Bronchus fibroblast of lung (primary cell): ENCODE data around the gene NPAT. TPM values are rescaled to one million over a fixed set of nuclear protein-coding genes. Genes with fewer than 3 reads are reported as not detected.

Experiments used
- total RNA-seq: library from RNA; depleted of rRNA; stranded (reverse); fragments of >200 nt; gene quantifications from 2 replicates; pipeline ENCODE4 v1.2.3, GENCODE V29; 2015

Gene NPAT
- total RNA-seq = 8.9 and 10.3 TPM in 2 replicates

GRCh38 chr11:108222574-108223347 is at the start of gene NPAT, which contains the start of gene ATM:
NPAT (minus strand) TSS chr11:108222638; CDS start chr11:108222536, 102 bp downstream.
ATM (plus strand) TSS chr11:108223067; CDS start chr11:108227625, 4,558 bp downstream.

GRCh38 chr11:108121274-108122155 is 100.9 kb downstream of the NPAT start, which contains the start of gene ACAT1:
ACAT1 (plus strand) TSS chr11:108121567; CDS start chr11:108121607, 40 bp downstream.

Other genes with a start within 250 kb of the NPAT start
- gene CUL5, start 213.7 kb downstream of the NPAT start, total RNA-seq = 15.5 and 17.5 TPM in 2 replicates
- 165 and 223 TPM in 2 replicates for gene ACAT1, start 101.1 kb downstream of the NPAT start, total RNA-seq
- 21.7 and 23.9 TPM in 2 replicates for gene ATM, start 429 bp upstream of the NPAT start, total RNA-seq
- gene C11orf65, start 244.9 kb upstream of the NPAT start, total RNA-seq = 0.34 and 0.89 TPM in 2 replicates